PC-3 (cell line): ENCODE measurements around the gene PLXNA4. TPM values are rescaled to one million over a fixed set of nuclear protein-coding genes. Genes with fewer than 3 reads are reported as not detected.

ENCODE experiments used
- ATAC-seq: fragments of 200-7000 bp; cut with Tn5 transposase; 2 replicates; pipeline ENCODE4 v1.9.1; 2020; ENCODE audit warnings: mild to moderate bottlenecking, moderate library complexity
- BruUV-seq: library from RNA; stranded (reverse); fragments of 400-500 nt; replicated peaks from 2 replicates; lab custom pipeline; 2021; lab: Mats Ljungman, UMichigan
- CTCF ChIA-PET: fragments of 300-600 bp; sonication (Branson Sonifier 250); formaldehyde crosslinking; loops from one replicate; lab custom pipeline; 2022; ENCODE audit warnings: antibody characterized with exemption; lab: Charles Lee
- POLR2A ChIA-PET: fragments of 300-600 bp; sonication (Branson Sonifier 250); formaldehyde crosslinking; loops from one replicate; lab custom pipeline; 2022; ENCODE audit warnings: antibody characterized with exemption; ENCODE audit not compliant: unreplicated experiment; lab: Charles Lee
- DNase-seq: peaks from one replicate; pipeline ENCODE4 v3.0.0-alpha.2; 2015
- H2AFZ ChIP-seq: fragments of 300-600 bp; sonication (generic); 2 replicates; pipeline ENCODE4 v1.6.0; 2016; ENCODE audit warnings: antibody characterized with exemption, low read length
- H3F3A ChIP-seq: fragments of 300-600 bp; sonication (generic); one replicate; pipeline ENCODE4 v1.6.0; 2017; ENCODE audit warnings: antibody characterized with exemption, low read length, control low read depth, mild to moderate bottlenecking; ENCODE audit not compliant: unreplicated experiment
- H3K27ac ChIP-seq: fragments of 300-600 bp; sonication (generic); 2 replicates; pipeline ENCODE4 v1.5.1; 2016; ENCODE audit warnings: mild to moderate bottlenecking, low read length
- H3K27me3 ChIP-seq: fragments of 300-600 bp; sonication (generic); 2 replicates; pipeline ENCODE4 v1.6.1; 2016; ENCODE audit warnings: low read length, mixed read lengths
- H3K36me3 ChIP-seq: fragments of 300-600 bp; sonication (generic); 2 replicates; pipeline ENCODE4 v1.6.1; 2016; ENCODE audit warnings: low read depth, mixed run types, low read length, mixed read lengths
- H3K4me1 ChIP-seq: fragments of 300-600 bp; sonication (generic); 2 replicates; pipeline ENCODE4 v1.5.1; 2016; ENCODE audit warnings: low read length; ENCODE audit not compliant: insufficient read depth
- H3K4me2 ChIP-seq: fragments of 300-600 bp; sonication (generic); 2 replicates; pipeline ENCODE4 v1.6.0; 2016; ENCODE audit warnings: low read length
- H3K4me3 ChIP-seq: fragments of 300-600 bp; sonication (generic); 2 replicates; pipeline ENCODE4 v1.5.1; 2016; ENCODE audit warnings: mild to moderate bottlenecking, low read length, mixed read lengths
- H3K79me2 ChIP-seq: fragments of 300-600 bp; sonication (generic); 2 replicates; pipeline ENCODE4 v1.6.1; 2017; ENCODE audit warnings: low read length, mixed read lengths
- H3K9ac ChIP-seq: fragments of 300-600 bp; sonication (generic); 2 replicates; pipeline ENCODE4 v1.6.0; 2016; ENCODE audit warnings: mild to moderate bottlenecking, low read length
- H3K9me2 ChIP-seq: fragments of 300-600 bp; sonication (generic); replicated peaks from 2 replicates; pipeline ENCODE4 v1.6.1; 2016; ENCODE audit warnings: mixed run types, low read length, mixed read lengths
- H3K9me3 ChIP-seq: fragments of 300-600 bp; sonication (generic); 2 replicates; pipeline ENCODE4 v1.6.1; 2016; ENCODE audit warnings: low read length, mixed read lengths
- H4K20me1 ChIP-seq: fragments of 300-600 bp; sonication (generic); 2 replicates; pipeline ENCODE4 v1.6.1; 2016; ENCODE audit warnings: low read length, mixed read lengths
- CTCF ChIP-seq: fragments of 300-600 bp; sonication (generic); conservative IDR thresholded peaks from 2 replicates; pipeline ENCODE4 v1.5.1; 2017; ENCODE audit warnings: antibody characterized with exemption, low read depth, mild to moderate bottlenecking, low read length
- EZH2 ChIP-seq: fragments of 300-600 bp; sonication (generic); IDR thresholded peaks from one replicate; pipeline ENCODE4 v1.6.1; 2017; ENCODE audit warnings: antibody characterized with exemption, mild to moderate bottlenecking, low read length; ENCODE audit not compliant: unreplicated experiment
- EZH2phosphoT487 ChIP-seq: fragments of 300-600 bp; sonication (generic); IDR thresholded peaks from 2 replicates; pipeline ENCODE4 v1.6.1; 2018; ENCODE audit warnings: mild to moderate bottlenecking, antibody characterized with exemption, low read length, borderline replicate concordance
- intact Hi-C: fragments of 100-400 bp; cut with micrococcal nuclease; formaldehyde crosslinking; loops from 2 replicates; pipeline ENCODE4 v1.9.0; 2023
- total RNA-seq: library from RNA; depleted of rRNA; stranded (reverse); fragments of >200 nt; gene quantifications from 2 replicates; pipeline ENCODE4 v1.2.3, GENCODE V29; 2014

The PLXNA4 gene
- total RNA-seq, 1 experiment from 2014 or later, result 1.2 TPM

GRCh38 chr7:132399367-132399766 is 176.9 kb downstream of the PLXNA4 start:
- Histone ChIP-seq H3K9ac (no peak overlapping the region), H3K4me2 (no peak overlapping the region), H4K20me1 (no peaks in the 10 kb centered on the region), H3K9me2 (no peaks in the 10 kb centered on the region), H3K36me3 (no peaks in the 10 kb centered on the region), H3K9me3 (no peaks in the 10 kb centered on the region), H3K4me3 (no peak overlapping the region), H3K27ac (no peak overlapping the region), H3K27me3 (no peaks in the 10 kb centered on the region), H3F3A (no peaks in the 10 kb centered on the region), H3K4me1 (0 out of 2 replicates have a peak, but pooled peaks cover 4% of the 10 kb centered on the region), H3K79me2 (no peaks in the 10 kb centered on the region), H2AFZ (no peak overlapping the region)
- TF ChIP-seq EZH2phosphoT487 (no peak), CTCF (no peak), EZH2 (no peak)
- intact Hi-C loops, result no loop called here
- ATAC-seq (no peak), DNase-seq (no peak)
- CTCF ChIA-PET, result no interaction called here
- no TSS peak for BruUV-seq
- POLR2A ChIA-PET, result no interaction called here

- CTCF ChIA-PET, result no interaction called here
- no peak overlapping the region for H3K4me3 ChIP-seq
- H4K20me1 ChIP-seq, result no peaks in the 10 kb centered on the region
- no peak overlapping the region for H3K9ac ChIP-seq
- POLR2A ChIA-PET, result no interaction called here
- intact Hi-C loops, result no loop called here
- H3K9me2 ChIP-seq, result no peaks in the 10 kb centered on the region
- H3K4me1 ChIP-seq, result 0 out of 2 replicates have a peak, but pooled peaks cover 4% of the 10 kb centered on the region
- H3K79me2 ChIP-seq, result no peaks in the 10 kb centered on the region
- no peaks in the 10 kb centered on the region for H3K9me3 ChIP-seq
- no peak overlapping the region for H2AFZ ChIP-seq
- H3K4me2 ChIP-seq, result no peak overlapping the region
- no peak overlapping the region for H3K27ac ChIP-seq
- ATAC-seq, result no peak
- TF ChIP-seq EZH2phosphoT487 (no peak), CTCF (no peak), EZH2 (no peak)
- no peaks in the 10 kb centered on the region for H3K36me3 ChIP-seq
- BruUV-seq, result no TSS peak
- no peaks in the 10 kb centered on the region for H3F3A ChIP-seq
- H3K27me3 ChIP-seq, result no peaks in the 10 kb centered on the region
- no peak for DNase-seq
These were observed 177.9 kb downstream of the PLXNA4 start for GRCh38 chr7:132398253-132398925.

DNA sequence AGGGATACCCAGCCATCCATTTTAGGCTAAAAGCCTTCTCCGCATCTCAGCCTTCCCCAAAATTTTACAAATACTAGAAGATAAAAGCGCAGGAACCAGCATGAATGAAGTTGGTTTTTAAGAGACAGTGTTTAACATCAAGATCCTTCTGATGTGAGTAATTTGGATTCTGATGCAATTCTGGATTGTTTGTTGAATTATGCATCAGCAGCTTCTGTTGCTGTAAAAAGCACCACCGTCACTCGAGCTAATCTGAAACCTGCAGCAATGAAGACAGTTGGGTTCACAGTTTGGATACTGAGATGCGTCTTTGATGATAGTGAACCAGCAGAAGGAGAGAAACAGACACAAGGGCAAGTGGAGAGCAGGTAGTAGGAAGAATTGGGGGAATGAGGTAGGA is 179.2 kb downstream of the PLXNA4 start:
- DNase-seq (peak; percentile 35), ATAC-seq (no peak)
- Histone ChIP-seq H3K27ac (no peak overlapping the region), H3K4me1 (0 out of 2 replicates have a peak, but pooled peaks cover 4% of the 10 kb centered on the region), H4K20me1 (no peaks in the 10 kb centered on the region), H3K36me3 (no peaks in the 10 kb centered on the region), H3K27me3 (no peaks in the 10 kb centered on the region), H3K4me3 (no peak overlapping the region), H3K9me3 (no peaks in the 10 kb centered on the region), H3K9me2 (no peaks in the 10 kb centered on the region), H3K9ac (no peak overlapping the region), H2AFZ (no peak overlapping the region), H3K4me2 (no peak overlapping the region), H3K79me2 (no peaks in the 10 kb centered on the region), H3F3A (no peaks in the 10 kb centered on the region)
- intact Hi-C loops, result no loop called here
- POLR2A ChIA-PET, result no interaction called here
- TF ChIP-seq EZH2phosphoT487 (no peak), CTCF (no peak), EZH2 (no peak)
- CTCF ChIA-PET, result no interaction called here
- no TSS peak for BruUV-seq
